GM12891 (cell line): ENCODE data around the gene ASIC2.

Experiments
- PAX5 ChIP-seq: IDR thresholded peaks from 2 replicates; pipeline ENCODE4 v1.6.1; 2011; ENCODE audit warnings: low read length, moderate library complexity, mild to moderate bottlenecking; ENCODE audit not compliant: insufficient read depth, severe bottlenecking
- POLR2A ChIP-seq: IDR thresholded peaks from 2 replicates; pipeline ENCODE4 v1.6.1; 2011; ENCODE audit warnings: low read depth, low read length, control low read depth
- POLR2AphosphoS5 ChIP-seq: IDR thresholded peaks from 2 replicates; pipeline ENCODE4 v1.6.1; 2011; ENCODE audit warnings: low read depth, low read length, control low read depth
- SPI1 ChIP-seq: IDR thresholded peaks from 2 replicates; pipeline ENCODE4 v1.6.1; 2011; ENCODE audit warnings: low read depth, low read length, control low read depth
- TAF1 ChIP-seq: IDR thresholded peaks from 2 replicates; pipeline ENCODE4 v1.6.1; 2011; ENCODE audit warnings: low read depth, low read length, control low read depth

GRCh38 chr17:33144837-33145236, 148.3 kb downstream of the ASIC2 start:
- no peak for TF ChIP-seq POLR2AphosphoS5
- no peak for TF ChIP-seq POLR2A
- TF ChIP-seq SPI1 = no peak
- no peak for TF ChIP-seq TAF1
- TF ChIP-seq PAX5 = no peak
